Measurements from ENCODE around the gene NEK4.

The NEK4 gene

GRCh38 chr3:52792961-52793695 is 22.4 kb upstream of the NEK4 start:
- H4K20me1 ChIP-seq (ENCODE audit: insufficient read depth) = no peaks in the 10 kb centered on the region
- no peaks in the 10 kb centered on the region for H3K4me1 ChIP-seq (ENCODE audit: low read depth, poor library complexity, severe bottlenecking)
- H3K79me2 ChIP-seq (ENCODE audit: insufficient read depth, low read depth) = no peaks in the 10 kb centered on the region
- H3K9ac ChIP-seq = no peak overlapping the region
- H3K36me3 ChIP-seq (ENCODE audit: insufficient read depth) = no peaks in the 10 kb centered on the region
- H3K27ac ChIP-seq = no peak overlapping the region
- no peaks in the 10 kb centered on the region for H3K27me3 ChIP-seq (ENCODE audit: insufficient read depth, low read depth)
- no peak overlapping the region for H3K4me2 ChIP-seq
- no peak for TF ChIP-seq CTCF (conservative IDR thresholded peaks at IDR 0.05; ENCODE audit: low read depth, low read length)
- no peak overlapping the region for H3K4me3 ChIP-seq (IDR thresholded peaks at IDR 0.05; ENCODE audit: insufficient read depth, low read depth, low read length)
- H2AFZ ChIP-seq (ENCODE audit: low read depth) = no peak overlapping the region

- Histone ChIP-seq H3K9ac (no peak overlapping the region), H3K27ac (no peak overlapping the region), H3K4me2 (no peak overlapping the region), H2AFZ (ENCODE audit: low read depth) (no peak overlapping the region), H3K79me2 (ENCODE audit: insufficient read depth, low read depth) (no peaks in the 10 kb centered on the region), H3K4me1 (ENCODE audit: low read depth, poor library complexity, severe bottlenecking) (no peaks in the 10 kb centered on the region), H3K36me3 (ENCODE audit: insufficient read depth) (no peaks in the 10 kb centered on the region), H4K20me1 (ENCODE audit: insufficient read depth) (no peaks in the 10 kb centered on the region), H3K27me3 (ENCODE audit: insufficient read depth, low read depth) (no peaks in the 10 kb centered on the region), H3K4me3 (IDR thresholded peaks at IDR 0.05; ENCODE audit: insufficient read depth, low read depth, low read length) (no peak overlapping the region)
- TF ChIP-seq CTCF (conservative IDR thresholded peaks at IDR 0.05; ENCODE audit: low read depth, low read length) = no peak
Observed at GRCh38 chr3:52792413-52792812, 21.7 kb upstream of the NEK4 start.

- TF ChIP-seq CTCF (conservative IDR thresholded peaks at IDR 0.05; ENCODE audit: low read depth, low read length) = no peak
- Histone ChIP-seq H3K79me2 (ENCODE audit: insufficient read depth, low read depth) (no peaks in the 10 kb centered on the region), H3K36me3 (ENCODE audit: insufficient read depth) (no peaks in the 10 kb centered on the region), H3K27me3 (ENCODE audit: insufficient read depth, low read depth) (no peaks in the 10 kb centered on the region), H4K20me1 (ENCODE audit: insufficient read depth) (no peaks in the 10 kb centered on the region), H3K4me3 (IDR thresholded peaks at IDR 0.05; ENCODE audit: insufficient read depth, low read depth, low read length) (no peak overlapping the region), H3K9ac (no peak overlapping the region), H3K4me1 (ENCODE audit: low read depth, poor library complexity, severe bottlenecking) (no peaks in the 10 kb centered on the region), H3K4me2 (no peak overlapping the region), H3K27ac (no peak overlapping the region), H2AFZ (ENCODE audit: low read depth) (no peak overlapping the region)
Observed at GRCh38 chr3:52791928-52792327, 21.2 kb upstream of the NEK4 start.

- Histone ChIP-seq H3K79me2 (ENCODE audit: insufficient read depth, low read depth) (no peaks in the 10 kb centered on the region), H3K4me2 (no peak overlapping the region), H2AFZ (ENCODE audit: low read depth) (no peak overlapping the region), H3K27me3 (ENCODE audit: insufficient read depth, low read depth) (no peaks in the 10 kb centered on the region), H3K36me3 (ENCODE audit: insufficient read depth) (no peaks in the 10 kb centered on the region), H3K4me3 (IDR thresholded peaks at IDR 0.05; ENCODE audit: insufficient read depth, low read depth, low read length) (no peak overlapping the region), H3K9ac (no peak overlapping the region), H3K27ac (no peak overlapping the region), H3K4me1 (ENCODE audit: low read depth, poor library complexity, severe bottlenecking) (no peaks in the 10 kb centered on the region), H4K20me1 (ENCODE audit: insufficient read depth) (no peaks in the 10 kb centered on the region)
- TF ChIP-seq CTCF (conservative IDR thresholded peaks at IDR 0.05; ENCODE audit: low read depth, low read length) = no peak
Observed at GRCh38 chr3:52791366-52791765, 20.6 kb upstream of the NEK4 start.

All from KMS-11 (cell line).